ENCODE results near the gene KIAA0825. TPM values are rescaled to one million over a fixed set of nuclear protein-coding genes. Genes with fewer than 3 reads are reported as not detected.

Gene KIAA0825
- total RNA-seq, 1 donor from 2014 or later: 17.3 TPM

DNA sequence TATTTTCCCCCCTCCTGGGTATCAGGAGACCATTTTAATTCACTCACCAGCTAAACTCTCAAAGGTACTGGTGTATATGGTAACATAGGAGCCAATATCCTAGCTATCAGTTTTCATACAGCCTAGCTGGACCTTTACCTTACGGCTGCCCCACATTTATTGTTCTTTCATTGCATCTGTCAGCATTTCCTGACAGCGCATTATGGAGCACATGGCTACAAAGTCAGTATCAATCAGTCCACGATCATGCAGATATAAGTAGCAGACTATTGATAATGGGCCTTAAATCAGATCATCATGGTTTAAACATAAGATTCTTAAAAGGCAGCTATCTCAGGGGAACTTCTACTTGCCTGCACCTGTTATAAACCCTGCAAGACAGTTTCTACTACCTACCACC lies 304.7 kb downstream of the KIAA0825 start:
- no peak for DNase-seq (ENCODE audit: low spot score)

DNA sequence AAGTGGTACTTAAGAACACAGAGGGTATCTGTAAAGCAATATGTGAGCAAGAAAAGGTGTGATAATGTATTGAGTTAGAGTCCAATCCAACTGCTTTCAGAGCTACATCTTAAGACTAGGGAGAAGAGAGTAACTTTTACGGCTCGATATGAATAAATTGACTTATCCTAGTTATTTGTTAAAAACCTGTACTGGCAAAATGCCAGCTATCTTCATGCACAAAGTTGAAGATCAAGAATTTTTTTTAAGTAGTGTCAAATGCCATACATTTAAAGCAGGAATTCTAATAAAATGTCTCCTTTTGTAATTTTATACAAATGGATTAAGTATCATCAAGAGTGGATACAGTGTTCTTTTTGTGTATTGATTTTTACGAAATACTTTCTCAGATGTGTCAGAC lies 305.2 kb downstream of the KIAA0825 start:
- no peak for DNase-seq (ENCODE audit: low spot score)

DNA sequence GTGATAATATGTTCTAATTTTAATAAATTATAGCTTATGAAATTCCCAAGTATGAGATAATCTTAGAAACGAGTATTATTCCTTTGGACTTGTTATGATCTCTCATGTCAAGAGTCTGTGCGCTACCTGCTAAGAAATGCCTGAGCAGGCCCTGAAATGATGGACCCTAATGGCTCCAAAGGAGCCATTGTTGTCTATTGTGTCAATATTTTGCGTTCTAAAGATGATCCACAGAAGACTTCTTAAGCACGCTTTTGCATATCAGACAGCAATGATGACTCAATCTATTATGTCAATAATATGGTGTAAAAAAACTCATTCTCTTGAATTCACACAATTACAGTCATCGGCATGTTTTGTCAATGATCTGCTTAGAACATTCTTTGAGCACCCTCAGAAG lies 306.1 kb downstream of the KIAA0825 start:
- DNase-seq (ENCODE audit: low spot score): no peak

DNA sequence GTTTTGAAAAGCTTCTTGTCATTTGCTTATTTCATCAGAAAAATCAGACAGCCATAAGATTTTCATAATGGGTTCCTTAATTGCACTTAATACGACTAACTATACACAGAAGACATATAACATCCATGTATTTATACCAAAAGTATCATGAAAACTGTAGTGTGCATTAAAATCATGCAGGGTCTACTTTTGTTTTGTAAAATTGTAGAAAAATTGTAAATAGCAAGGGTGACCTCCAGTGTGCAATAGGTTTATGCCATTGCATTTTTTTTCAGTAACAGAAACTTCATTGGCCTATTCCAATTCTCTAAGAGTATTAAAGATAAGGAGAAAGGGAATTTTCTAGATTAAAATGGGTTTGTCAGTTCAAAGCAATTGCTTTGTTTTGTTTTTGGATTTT lies 307.6 kb downstream of the KIAA0825 start:
- DNase-seq (ENCODE audit: low spot score): no peak

DNA sequence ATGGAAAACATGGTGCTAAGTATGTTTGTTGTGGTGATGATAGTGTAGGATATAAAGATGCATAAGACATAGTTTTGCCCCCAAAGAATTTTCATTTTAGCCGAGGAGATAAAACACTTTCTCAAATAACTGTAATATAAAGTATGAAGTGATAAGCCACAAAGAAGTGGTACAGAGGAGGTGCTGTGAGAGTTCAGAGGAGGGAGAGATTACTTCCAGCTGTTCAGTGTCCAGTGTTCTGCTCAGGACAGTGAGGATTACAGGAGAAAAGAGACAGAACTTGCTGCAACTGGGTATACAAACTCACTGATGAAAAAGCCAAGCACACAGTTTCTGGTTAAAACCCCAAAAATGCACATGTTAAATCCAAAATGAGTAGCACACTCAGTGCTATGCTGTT lies 309.3 kb downstream of the KIAA0825 start:
- DNase-seq (ENCODE audit: low spot score): peak; percentile 88

DNA sequence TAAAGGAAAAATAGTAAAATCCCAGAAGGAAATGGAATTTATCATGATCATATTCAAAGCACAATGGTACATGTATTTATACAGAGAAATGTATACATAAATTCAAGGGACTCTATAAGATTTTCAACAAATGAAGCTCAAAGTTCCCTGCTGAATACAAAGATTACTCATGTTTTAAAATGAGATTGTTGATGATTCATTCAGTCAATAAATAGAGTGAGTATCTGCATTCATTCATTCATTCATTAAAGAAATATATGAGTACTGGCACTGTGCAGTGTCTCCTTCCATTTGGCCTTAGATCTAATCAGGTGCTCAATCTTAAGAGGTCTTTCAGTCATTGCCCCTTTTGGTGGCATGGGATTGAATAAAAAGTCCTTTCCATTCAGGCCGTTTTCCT lies 310.0 kb downstream of the KIAA0825 start:
- no peak for DNase-seq (ENCODE audit: low spot score)

DNA sequence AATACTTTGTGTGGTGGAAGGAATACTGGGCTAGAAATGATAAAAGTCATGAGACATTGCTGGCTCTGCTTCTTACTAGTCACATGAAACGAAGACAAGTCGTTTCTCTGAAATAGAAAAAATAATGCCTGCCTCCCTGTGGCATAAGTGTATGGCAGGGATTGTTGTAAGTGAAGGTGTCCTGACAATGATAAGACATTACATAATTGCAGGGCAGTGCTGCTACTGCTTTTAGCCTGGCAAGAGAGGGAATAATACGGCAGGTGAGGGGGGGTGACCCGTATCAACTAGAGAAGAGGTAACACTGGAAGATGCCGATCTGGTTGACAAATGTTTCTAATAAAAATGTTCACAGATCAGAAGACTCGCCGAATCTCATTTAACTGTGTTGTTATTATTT lies 314.3 kb downstream of the KIAA0825 start:
- no peak for DNase-seq (ENCODE audit: low spot score)

DNA sequence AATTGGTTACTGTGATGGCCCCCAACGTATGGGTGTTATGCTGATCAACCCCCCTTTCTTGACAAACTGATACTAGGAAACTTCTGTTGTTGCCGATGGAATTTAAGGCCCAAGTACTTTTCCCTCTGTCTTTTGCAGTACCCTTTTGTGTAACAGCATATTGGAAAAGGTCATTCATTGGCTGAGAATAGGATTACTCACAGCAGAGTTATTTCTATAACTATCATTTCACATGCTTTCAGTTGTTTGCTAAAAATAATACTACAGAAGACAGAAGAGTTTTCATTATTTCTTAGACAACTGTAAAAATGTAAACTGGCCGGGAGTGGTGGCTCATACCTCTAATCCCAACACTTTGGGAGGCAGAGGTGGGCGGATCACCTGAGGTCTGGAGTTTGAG lies 329.5 kb downstream of the KIAA0825 start:
- no peak for DNase-seq (ENCODE audit: low spot score)

DNA sequence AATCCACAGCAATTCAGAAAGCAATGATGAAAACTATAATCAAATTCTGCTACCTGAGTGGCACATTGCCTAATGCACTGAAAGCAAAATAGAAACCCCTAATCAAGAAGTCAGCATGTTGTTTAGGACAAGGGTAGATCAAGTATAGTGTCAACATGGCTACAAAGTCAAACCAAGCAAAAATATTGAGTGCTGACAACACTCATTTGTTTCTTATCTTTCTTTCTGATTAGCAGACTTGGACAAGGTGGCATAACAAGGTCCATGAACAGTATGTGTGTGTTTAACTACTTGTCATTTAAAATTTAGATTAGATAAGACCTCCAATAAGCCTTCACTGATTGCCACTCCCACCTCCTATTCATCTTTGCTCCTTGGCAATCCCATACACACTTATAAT lies 332.4 kb downstream of the KIAA0825 start:
- no peak for DNase-seq (ENCODE audit: low spot score)

DNA sequence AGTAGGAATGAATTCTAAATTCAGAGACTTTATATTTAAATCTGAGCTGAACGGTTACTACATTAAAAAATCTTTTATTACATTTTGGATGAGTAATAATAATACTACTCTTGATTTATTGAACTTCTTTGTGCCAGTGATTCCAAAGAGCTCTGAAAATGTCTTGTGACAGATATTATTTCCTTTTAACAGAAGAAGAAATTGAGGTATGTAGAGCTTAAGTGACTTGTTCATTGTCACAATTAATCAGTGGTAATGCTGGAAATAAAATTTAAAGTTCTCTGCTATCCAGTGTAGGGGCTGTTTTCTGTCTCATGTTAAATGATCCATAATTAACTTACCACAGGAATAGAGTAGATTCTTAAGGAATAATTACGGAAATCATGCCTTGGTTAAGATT lies 335.3 kb downstream of the KIAA0825 start:
- no peak for DNase-seq (ENCODE audit: low spot score)

DNA sequence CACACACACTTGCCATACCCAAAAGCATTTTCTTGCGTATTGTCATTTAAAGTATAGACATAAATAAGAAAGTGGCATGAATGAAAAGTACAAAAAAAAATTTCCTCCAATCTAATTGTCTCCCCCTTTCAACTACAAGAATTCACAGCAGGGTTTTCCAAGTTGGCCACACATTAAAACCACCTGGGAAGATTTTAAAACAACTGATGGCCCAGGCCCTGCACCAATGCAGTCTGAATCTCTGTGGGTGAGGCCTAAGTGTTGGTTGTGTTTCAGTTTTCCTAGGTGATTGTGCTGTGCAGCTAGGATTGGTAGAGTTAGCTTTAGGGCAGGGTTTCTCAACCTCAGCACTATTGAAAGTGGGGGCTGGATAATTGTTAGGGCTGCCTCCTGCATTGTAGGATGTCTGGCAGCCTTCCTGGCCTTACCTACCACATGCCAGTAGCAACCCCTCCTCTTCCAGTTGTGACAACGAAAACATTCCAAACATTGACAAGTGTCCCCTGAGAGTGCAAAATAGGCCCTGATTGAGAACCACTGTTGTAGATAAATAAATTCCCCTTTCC lies 337.1 kb downstream of the KIAA0825 start:
- no peak for DNase-seq (ENCODE audit: low spot score)

DNA sequence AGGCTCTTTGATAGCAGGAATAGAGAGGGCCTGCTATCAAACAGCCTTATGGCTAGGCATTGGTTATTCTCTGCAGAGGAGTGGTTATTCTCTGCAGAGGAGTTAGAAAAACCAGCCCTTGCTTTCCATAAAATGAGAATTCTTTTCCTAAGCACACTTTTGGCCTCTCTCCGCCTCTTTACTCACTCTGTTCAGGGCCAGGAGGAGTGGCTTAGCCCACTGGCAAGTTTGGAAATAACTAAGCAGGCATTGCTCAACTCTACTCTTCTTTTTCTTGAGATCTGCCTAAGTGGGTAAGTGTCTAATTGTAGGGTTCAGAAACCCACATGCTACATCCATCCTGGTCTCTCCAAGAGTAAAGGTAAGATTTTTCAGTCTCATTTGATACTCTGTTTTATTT lies 341.7 kb downstream of the KIAA0825 start:
- no peak for DNase-seq (ENCODE audit: low spot score)

DNA sequence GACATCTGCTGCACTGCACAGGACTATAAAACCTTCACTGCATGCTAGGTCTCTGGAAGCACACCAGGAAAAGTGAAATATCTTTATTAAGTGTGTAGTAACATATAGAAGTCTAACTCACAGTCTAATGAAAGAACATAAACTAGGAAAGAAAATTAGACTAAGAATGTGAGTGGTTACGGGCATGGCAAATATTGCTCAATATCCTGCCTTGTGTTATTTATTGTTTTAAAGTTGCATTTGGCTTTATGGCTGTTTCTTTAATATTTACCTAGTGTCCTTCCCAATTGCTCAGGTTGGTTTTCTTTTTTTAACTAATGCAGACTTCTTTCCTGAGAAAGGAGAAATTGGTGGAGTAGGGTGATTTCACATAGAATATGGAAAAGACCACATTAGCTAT lies 342.4 kb downstream of the KIAA0825 start:
- no peak for DNase-seq (ENCODE audit: low spot score)

DNA sequence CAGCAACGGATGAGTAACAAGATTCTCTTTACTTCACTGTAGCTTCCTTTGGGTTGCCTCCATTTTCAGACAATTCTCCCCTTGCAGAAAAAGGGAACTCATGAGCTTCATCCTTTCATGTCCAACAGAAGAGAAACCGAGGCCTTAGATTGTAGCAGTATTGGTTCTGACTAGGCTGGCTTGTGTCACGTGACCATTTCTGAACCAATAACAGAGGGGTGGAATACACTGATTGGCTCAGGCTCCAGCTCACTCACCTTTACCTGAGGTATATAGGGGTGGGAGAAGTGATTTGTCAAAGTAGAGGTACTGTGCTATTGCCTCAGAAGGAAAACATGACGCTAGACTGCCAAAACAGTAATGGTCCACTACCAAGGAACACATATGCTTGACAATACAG lies 343.7 kb downstream of the KIAA0825 start:
- DNase-seq (ENCODE audit: low spot score): no peak

DNA sequence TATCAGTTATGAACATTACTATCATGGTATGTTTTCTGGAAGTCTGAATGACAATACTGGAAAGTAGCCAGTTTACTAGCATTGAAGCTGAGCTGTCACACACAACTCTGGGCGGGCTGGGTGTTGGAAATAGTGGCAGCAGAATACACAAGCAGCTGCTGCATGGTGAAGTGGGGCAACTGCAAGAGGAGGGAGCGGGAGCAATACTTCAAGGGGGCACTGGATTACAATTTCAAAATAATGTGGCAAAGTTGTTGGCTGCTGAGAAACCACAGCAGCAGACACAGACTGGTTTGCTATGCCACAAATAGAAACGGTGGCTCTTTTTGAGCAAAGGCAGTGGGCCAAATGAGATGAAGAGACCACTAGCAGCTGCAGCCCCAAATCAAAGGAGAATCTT lies 350.2 kb downstream of the KIAA0825 start:
- DNase-seq (ENCODE audit: low spot score): no peak

DNA sequence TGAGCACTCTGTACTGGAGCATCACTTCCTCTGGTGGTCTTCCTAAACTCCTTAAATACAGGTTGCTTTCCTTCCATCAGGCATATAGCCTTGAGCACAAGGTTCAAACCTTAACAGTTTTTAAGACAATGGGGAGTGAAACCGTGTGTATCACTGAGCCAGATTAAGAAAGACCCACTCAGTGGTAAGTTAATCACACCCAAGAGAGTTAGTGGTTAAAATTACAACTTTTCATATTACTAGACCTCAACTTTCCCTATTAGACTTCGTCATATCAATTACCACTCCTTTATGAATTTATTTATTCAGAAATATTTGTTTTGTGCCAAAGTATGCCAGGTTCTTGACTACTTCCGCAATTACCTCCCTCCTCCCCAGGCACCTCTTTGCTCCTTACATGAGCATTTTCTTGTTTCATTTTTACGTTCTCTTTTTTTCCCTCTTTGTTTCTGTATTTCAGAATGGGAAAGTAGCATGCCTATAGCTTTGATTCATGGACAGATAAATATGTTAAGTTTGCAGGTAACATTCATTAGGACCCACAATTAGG lies 351.0 kb downstream of the KIAA0825 start:
- DNase-seq (ENCODE audit: low spot score): no peak

DNA sequence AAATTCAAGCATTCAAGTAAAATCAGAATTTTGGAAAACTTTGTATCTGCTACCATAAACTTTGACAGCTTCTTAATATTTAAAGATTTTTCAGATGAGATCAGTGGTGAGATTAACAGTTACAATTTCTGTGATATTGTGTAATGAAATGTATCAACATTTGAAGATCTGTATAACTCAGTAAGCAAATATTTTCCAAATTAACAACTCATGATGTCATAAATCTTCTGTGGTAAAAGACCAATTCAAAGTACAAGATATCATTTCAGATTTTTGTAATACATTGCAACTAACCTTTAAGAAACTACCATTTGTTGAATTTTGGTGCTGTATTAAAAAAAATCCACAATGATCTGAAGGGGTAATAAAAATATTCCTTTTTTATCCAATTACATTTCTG lies 352.2 kb downstream of the KIAA0825 start:
- DNase-seq (ENCODE audit: low spot score): no peak

DNA sequence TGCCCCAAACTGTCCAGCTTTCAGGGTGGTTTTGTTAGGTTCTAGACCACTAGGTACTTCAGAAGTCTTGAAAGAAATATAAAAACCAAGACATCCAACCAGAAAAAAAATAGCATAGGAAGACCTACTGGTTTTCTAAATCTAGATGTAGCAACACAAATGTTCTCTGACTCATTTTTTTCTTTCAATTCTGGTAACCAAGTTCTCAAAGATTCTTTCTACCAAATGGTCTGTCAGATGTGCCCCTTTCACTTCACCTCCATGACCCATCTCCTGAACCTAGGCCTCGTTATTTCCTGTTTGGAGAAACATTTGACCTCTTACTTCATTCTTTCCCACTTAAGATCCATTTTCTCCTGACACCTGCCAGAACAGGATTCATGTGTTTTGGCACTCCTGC lies 355.3 kb downstream of the KIAA0825 start:
- DNase-seq (ENCODE audit: low spot score): no peak

DNA sequence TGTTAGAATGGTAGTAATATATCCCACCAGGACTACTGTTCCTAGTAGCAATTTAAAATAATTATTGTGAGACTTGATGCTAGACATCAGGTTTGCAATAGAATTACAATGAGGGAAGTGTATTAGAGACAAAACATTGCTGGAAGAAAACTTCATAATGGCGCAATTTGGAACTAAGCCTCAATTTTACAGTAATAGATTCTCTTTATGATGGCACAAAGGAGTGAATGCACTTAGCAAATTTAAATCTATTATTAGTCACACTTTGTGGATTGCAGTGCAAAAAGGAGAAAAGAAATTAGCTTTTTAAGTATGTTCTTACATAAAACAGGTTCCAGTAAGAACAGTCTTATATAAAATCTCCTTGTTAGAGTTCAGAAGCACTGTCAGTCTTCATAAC lies 358.3 kb downstream of the KIAA0825 start:
- no peak for DNase-seq (ENCODE audit: low spot score)

DNA sequence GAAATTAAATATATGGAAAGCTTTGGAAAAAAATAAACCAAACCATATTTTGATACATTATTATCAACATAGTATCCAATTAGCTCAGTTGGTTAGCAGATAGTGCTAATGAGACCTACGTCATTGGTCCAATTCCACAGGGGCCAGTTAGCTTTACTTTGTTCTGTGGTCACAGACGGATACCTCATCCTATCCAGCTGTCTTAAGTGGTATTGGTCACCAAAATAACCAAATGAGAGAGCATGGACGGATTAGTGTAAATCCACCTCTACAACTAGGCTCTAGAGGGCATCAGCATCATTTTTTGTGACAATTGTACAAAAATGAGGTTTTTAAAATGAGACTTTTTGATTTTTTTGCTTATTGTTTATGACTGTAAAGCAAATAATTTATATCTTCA lies 364.2 kb downstream of the KIAA0825 start:
- DNase-seq (ENCODE audit: low spot score): no peak

DNA sequence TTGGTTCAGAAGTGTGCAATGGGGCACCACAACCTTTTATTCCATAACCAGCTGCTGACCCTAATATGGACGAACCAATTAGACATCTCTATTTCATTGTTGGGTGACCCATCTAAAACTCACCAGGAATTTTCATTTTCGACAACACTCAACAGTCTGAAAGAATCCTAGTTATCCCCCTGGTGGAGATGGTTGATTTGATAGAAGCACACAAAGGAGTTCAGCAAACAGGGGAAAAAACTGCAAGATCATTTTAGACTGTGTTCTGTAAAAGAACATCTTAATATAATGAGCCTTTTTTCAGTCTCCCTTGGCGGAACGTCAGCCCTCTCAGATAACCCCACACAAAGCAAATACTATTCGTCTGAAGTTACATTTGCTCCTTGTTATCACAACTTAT lies 367.4 kb downstream of the KIAA0825 start:
- DNase-seq (ENCODE audit: low spot score): no peak

DNA sequence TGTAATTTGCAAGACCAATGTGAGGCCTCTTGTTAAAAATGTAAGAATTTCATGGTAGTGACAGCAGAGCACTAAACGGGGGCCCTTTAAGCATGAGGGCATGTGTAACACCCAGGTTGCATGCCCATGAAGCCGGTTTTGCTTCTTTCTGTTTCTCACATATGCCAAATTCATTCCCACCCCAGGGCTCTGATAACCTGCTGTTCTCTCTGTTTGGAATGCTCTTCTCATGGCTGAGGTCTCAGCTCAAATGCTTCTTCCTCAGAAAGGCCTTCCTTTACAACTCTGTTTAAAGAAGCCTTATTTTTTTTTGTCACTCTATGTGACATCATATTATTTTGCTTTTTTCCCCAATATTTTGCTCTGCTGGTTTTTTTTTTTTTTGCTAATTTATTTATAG lies 369.0 kb downstream of the KIAA0825 start:
- DNase-seq (ENCODE audit: low spot score): no peak

DNA sequence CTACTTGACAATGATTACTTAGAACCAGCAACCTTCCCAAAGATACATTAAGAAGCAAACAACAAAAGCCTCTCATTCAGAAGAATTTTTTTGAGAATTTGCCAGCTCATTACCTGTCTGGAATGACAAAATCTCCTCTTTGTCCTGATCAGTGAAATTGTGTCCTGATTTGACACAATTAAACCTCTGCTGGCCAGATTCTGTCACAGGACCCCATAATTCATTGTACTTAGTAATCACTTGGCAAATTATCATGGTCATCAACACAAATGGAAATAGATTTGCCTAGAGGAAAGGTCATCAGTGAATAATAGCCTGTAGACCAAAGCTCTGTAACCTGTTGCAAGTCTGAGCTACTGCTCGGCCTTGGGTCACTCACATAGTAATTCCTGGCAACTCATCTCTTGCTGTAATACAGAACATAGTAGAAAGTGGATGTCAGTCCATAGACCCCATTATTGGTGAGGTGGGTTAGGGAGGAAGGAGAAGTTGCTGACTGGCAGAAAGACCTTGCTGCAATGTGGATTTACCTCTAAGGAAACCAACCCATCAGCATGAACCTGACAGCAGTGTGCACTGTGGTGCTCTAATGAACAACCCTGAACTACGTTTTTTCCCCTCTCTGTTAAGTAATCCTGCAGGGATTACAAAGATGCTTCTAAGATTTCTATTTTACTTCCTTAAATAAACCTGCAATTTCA lies 370.1 kb downstream of the KIAA0825 start:
- DNase-seq (ENCODE audit: low spot score): no peak

DNA sequence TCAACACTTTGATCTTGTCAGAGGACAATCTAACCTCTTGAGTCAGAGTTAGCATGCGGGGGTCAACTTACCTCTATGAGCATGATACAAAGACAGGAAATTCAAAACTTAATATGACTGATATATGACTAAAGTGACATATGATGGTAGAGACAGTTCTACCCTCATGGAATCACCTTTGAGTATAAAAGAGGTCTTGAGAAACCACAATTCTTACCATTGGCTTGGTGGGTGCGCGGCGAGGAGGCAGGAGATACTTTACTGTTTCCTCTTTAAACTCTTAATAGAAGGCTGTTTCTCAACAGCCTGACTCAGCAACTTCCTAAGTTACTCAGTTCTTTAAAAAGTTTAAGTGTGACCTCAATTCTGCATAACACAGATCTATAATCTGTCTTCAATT lies 372.8 kb downstream of the KIAA0825 start:
- no peak for DNase-seq (ENCODE audit: low spot score)
